Esophagus muscularis mucosa (tissue), 3 donors: ENCODE measurements around the gene NRAP.

Experiments
- POLR2A ChIP-seq: fragments of 450-650 bp; IDR thresholded peaks from one replicate; pipeline ENCODE4 v1.6.1; 2017; ENCODE audit warnings: antibody characterized with exemption, moderate library complexity, mild to moderate bottlenecking, low read depth
- TF ChIP-seq, protein P1 (sequence below), 3 experiments: fragments of 200-600 bp in 2 of 3; fragments of 450-650 bp in 1 of 3; sonication (generic) in 2 of 3; IDR thresholded peaks; one replicate each; pipeline ENCODE4 v1.5.1; 2017 to 2019; ENCODE audit warnings: antibody characterized with exemption in 3 of 3, mild to moderate bottlenecking in 2 of 3, moderate library complexity in 1 of 3

DNA sequence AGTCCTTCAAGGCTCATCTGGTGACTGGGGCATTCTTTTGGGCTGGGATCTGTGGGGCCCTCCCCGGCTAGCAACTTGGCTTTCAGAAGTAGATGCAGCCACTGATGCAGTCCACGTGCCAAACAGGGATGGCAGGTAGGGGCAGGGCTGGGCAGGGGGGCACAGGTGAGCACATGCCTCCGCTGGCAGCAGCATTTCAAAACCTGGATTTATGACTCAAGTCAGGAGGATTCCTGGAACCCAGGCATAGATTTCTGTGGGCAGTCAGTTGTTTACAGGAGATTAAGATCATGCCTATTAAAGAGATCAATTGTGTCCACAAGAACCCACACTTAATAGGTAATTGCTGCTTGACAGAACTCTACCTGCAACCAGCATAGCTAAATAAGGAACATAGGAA, 111.8 kb downstream of the NRAP start:
- TF ChIP-seq, protein P1, sequence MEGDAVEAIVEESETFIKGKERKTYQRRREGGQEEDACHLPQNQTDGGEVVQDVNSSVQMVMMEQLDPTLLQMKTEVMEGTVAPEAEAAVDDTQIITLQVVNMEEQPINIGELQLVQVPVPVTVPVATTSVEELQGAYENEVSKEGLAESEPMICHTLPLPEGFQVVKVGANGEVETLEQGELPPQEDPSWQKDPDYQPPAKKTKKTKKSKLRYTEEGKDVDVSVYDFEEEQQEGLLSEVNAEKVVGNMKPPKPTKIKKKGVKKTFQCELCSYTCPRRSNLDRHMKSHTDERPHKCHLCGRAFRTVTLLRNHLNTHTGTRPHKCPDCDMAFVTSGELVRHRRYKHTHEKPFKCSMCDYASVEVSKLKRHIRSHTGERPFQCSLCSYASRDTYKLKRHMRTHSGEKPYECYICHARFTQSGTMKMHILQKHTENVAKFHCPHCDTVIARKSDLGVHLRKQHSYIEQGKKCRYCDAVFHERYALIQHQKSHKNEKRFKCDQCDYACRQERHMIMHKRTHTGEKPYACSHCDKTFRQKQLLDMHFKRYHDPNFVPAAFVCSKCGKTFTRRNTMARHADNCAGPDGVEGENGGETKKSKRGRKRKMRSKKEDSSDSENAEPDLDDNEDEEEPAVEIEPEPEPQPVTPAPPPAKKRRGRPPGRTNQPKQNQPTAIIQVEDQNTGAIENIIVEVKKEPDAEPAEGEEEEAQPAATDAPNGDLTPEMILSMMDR (IDR thresholded peaks at IDR 0.05) = no peak
- TF ChIP-seq POLR2A = no peak
